Skin epidermis (tissue), 12 donors: ENCODE results near the gene BMI1.
"Not testable (repeated sequence)": the region's sequence is repeated elsewhere in the genome, so short reads cannot be mapped to it uniquely, and the experiment has no call there.

Source experiments
- H3K27ac ChIP-seq, 21 experiments: fragments of 200-600 bp; sonication (generic) in 11 of 21; one replicate each; pipeline ENCODE4 v1.5.0; 2020; ENCODE audit warnings: mild to moderate bottlenecking in 3 of 21, inconsistent platforms in 2 of 21, moderate library complexity in 2 of 21
- H3K4me3 ChIP-seq, 7 experiments: fragments of 200-600 bp; sonication (generic) in 2 of 7; one replicate each; pipeline ENCODE4 v1.5.0; 2020; ENCODE audit warnings: inconsistent platforms in 2 of 7, mild to moderate bottlenecking in 2 of 7, moderate library complexity in 1 of 7

BMI1 gene

DNA sequence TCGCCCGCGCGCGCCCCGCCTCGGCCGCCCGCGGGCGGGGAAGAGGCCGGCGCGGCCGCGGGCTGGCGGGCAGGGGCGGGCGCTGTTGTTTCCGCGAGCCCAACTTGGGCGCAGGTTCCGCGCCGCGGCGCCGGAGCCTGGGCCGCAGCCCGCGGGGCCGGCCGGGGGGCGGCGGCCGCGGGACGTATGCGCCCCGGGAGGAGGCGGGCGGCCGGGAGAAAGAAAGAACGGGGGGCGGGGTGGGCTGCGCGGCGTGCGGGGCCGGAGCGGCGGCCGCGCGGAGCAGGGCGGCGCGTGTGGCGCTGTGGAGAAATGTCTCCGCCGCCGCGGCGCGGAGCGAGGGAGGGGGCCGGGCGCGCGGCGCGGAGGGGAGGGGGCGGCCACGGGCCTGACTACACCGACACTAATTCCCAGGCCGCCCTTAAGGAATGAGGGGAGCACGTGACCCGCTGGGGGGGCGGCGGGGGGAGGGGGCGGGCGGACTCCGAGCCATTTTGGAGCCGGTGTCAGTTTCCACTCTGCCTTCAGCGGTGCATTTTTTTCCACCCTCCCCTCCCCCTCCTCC is at the start of gene BMI1:
TSS of gene BMI1 (plus strand) at position 509 of the 565 bp plus-strand sequence. CDS start 5,351 bp downstream, outside the sequence.
- peak within 1 kb of the TSS; percentile 76 to 95 (median 89) for H3K4me3 ChIP-seq
- peak within 1 kb of the TSS; percentile 74 to 98 (median 92) for H3K27ac ChIP-seq

DNA sequence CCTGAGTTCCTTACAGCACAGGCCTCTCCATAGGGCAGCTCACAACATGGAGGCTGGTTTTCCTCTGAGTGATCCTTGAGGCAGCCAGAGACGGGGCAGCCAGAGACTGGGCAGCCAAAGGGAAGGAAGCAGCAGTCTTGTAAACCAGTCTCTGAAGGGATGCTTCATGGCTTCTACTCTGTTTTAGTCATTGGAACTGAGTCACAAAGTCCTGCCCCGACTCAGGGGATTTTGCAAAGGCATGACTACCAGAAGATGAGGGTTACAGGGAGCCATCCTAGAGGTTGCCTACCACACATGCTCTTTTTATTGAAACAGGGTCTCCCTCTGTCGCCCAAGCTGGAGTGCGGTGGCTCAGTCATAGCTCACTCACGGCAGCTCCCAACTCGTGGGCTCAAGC is 49.1 kb upstream of the BMI1 start:
- no peak overlapping the region for H3K4me3 ChIP-seq
- H3K27ac ChIP-seq: no peak overlapping the region

DNA sequence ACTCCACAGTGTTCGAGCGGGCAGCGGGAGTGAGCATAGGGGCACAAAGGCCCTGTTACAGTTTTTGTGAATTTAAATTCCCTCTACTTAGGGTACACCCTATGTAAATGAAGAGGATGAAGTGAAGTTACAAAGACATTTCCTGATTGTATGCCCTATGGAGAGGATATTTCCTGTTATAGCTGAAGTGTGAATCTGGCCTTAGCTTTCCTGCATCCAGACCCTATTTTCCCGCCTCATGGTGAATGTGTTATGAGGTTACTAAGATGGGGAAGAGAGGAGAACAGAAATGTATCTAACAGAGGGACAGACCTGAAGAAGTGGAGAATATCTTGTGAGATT is 42.5 kb upstream of the BMI1 start:
- Histone ChIP-seq H3K4me3 (no peak overlapping the region), H3K27ac (no peak overlapping the region)

DNA sequence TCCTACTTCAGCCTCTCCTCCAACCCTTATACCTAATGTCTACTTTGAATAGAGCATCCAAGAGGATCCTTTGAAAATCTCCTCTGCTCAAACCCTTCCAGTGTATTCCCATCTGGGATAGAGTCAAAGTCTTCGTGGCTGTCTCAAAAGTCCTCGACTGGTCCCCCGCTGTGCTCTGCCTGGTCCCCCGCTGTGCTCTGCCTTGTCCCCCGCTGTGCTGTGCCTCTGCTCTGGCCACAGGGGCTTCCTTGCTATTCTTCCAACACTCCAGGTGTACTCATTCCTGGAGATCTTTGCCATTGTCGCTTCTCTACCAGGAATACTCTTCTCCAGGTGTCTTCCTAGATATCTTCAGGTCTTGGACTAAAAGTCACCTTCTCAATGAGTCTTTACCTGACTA is 40.8 kb upstream of the BMI1 start:
- Histone ChIP-seq H3K27ac (no peak overlapping the region), H3K4me3 (no peak overlapping the region)

DNA sequence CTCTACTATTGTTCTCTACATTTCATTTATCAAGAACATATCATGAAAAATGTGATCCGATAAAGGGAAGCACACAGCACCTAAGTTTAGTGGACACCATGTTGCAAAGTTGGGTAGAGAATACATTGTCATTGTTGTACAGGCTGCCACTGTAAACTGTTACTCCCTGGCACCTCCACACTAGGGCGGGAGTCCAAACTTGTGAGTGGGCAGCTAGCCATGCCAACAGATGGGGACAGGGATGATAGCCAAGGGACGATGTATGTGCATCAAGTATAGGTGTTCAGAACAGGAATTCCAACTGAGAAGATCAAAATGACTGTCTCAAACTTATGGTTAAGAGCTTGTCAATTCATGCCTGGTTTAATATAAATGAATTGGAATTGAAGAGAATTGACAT is 35.8 kb upstream of the BMI1 start:
- no peak overlapping the region for H3K4me3 ChIP-seq

DNA sequence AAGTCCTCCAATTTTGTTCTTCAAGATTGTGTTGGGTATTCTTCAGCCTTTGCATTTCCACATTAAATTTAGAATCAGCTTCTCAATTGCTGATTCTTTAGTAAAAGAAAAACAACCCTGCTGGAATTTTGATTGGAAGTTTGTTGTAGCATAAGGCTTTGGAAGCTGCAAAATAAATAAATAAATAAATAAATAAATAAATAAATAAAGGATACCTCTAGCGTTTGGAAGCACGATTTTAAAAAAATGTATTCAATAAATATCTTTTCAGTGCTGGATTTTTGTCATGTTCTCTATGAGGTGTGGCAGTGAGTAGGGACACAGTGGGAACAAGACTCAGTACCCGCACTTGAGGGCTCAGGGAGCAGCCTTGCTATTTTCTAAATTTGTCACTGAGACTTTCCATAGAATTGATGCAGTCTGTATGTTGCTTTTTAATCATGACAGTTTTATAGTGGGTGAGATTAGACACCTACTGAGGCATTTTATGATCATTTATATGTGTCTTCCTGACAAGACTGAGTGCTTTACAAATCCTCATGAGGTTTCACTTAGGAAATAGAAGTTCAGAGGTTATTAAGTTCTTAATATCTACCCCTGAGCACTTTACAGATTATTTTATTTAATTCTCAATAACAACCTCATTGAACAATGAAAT is 27.0 kb upstream of the BMI1 start:
- Histone ChIP-seq H3K4me3 (no peak overlapping the region), H3K27ac (no peak overlapping the region)

More for the DNA sequence above, 35.8 kb upstream of the BMI1 start:
- no peak overlapping the region for H3K27ac ChIP-seq

DNA sequence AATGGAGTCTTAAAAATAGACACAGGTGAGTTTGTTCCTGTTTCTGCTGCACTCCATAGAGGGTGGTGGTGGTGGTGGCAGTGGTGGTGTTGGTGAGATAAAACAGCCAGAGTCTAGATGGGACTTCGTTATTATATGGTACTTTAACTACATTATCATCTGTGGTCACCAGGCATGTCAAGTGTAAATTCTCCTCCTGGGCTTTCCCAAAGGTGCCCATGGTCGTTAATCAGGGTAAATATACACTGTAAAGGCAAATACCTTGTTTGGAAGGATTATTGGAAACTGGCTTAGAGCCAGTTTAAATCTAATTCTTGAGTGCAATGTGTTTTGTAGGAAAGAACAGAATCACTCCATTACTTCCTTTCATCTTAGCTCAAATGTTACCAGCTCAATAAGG is 26.2 kb upstream of the BMI1 start:
- Histone ChIP-seq H3K27ac (no peak overlapping the region), H3K4me3 (no peak overlapping the region)

DNA sequence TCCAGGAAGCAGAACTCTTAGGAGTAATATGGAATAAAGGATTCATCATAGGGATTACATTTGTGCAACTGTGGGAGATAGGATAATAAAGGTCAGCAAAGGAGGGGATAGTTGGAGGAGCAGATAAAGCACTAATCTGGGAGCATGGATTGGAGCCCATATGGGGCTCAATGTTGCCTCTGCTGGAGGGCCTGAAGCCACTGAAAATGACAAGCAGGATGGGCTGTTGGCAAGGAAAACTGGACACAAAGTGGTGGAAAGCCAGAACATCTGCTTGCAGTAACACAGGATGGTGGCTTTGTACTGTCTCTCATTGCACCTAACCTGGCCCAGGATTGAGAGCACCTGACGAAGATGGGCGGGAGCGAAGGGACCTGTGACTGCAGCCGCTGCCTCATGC is 19.7 kb upstream of the BMI1 start:
- Histone ChIP-seq H3K27ac (no peak overlapping the region), H3K4me3 (no peak overlapping the region)

DNA sequence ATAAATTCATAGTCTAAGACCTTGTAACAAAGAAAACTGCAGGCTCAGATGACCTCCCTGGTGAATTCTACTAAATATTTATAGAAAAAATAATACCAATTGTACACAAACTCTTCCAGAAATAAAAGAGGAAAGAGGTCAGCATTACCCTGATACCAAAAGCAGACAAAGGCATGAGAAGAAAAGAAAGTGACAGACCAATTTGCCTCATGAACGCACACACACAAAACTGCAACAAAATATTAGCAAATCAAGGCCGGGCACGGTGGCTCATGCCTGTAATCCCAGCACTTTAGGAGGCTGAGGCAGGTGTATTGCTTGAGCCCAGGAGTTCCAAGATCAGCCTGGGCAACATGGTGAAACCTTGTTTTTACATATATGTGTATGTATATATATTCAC is 17.4 kb upstream of the BMI1 start:
- Histone ChIP-seq H3K4me3 (no peak overlapping the region), H3K27ac (no peak overlapping the region)

DNA sequence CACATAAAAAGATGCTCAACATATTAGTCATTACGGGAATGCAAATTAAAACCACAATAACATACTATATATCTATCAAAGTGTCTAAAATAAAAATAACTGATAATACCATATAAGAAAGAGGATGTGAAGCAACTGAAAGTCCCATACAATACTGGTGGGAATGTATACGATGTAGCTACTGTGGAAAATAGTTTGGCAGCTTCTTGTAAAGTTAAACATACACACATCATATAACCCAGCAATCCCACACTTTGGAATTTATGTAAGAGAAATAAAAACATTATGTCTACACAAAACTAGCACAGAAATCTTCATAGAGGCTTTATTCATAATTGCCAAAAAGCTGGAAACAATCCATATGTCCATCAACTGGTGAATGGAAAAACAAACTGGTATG is 15.2 kb upstream of the BMI1 start:
- no peak overlapping the region for H3K27ac ChIP-seq
- H3K4me3 ChIP-seq: no peak overlapping the region

DNA sequence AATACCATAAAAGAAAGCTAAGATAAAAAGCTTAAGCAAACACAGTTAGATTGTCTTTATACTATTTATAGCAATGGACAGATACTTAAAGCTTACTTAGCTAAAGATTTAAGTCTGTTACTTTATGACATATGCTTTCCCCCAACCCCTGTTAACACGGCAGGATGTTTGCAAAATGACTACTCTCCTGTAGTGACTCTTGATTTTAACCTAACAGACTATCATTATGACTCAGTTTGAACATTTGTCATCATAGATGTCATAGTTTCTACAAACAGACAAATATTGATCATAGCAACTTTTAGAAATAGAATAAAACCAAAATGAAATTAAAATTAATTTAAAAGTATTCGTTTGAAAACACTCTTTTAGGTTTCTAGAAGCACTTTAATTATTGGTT is 12.5 kb upstream of the BMI1 start:
- H3K4me3 ChIP-seq: no peak overlapping the region
- no peak overlapping the region for H3K27ac ChIP-seq

DNA sequence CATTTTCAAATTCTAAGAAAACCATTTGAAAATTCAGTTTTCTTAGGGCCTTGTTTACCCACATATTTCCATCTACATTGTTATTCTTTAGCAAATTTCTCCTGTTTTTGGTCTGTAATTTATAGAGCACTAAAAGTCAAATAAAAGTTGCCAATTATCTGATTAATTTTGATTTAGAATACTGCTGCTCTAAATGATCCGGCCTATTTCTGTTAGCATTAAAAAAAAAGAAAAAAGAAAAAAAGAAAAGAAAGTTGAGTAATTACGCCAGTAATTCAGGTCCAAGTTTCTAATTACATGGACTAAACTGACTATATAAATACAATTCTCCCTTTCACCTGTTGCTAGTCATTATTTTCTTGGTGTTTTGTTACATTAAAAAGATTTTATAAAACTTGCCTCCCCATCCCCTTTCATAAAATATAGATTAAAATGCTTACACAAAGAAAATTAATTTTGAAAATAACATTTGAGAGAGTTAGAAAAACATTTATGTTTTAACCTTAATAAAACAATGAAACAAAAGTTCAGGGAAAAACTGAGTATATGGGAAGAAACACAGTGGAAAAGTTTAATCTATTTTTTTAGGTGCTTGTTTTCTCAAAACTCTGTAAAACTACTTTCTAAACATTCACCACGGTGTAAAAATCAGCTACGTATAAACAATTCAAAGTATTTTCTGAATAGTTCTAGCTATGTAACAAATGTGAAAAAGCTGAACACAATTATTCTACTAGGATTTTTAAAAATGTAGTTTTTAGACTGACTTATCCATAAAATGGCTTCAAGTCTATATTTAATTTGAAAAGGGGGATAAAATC is 11.5 kb upstream of the BMI1 start:
- Histone ChIP-seq H3K4me3 (no peak overlapping the region), H3K27ac (no peak overlapping the region)

DNA sequence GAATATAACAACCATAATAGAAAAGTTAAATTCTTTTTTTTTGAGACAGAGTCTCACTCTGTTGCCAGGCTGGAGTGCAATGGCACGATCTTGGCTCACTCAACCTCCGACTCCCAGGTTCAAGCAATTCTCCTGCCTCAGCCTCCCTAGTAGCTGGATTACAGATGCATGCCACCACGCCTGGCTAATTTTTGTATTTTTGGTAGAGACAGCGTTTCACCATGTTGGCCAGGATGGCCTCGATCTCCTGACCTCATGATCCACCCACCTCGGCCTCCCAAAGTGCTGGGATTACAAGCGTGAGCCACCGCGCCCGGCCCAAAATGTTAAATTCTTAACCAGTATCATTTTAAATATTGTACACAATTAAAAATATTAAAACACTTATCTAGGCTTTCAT is 10.9 kb upstream of the BMI1 start:
- not testable (repeated sequence) for H3K4me3 ChIP-seq, H3K27ac ChIP-seq

DNA sequence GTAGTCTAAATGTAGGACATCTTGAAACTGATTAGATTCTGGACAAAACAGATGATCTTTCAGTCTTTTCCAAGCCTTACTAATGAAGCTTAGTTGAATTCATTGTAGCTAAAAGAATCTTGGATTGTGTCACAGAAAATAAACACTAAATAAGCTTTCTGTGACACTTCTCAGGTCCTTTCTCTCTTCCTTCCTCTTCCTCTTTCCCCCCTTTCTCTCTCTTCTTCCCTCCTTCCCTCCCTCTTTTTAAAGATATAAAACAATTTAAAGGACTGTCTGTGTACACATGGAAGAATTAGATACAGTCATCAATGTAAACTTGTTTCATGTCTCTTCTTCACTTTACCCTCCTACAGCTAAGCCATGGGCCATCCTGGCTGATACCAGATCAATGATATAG is 10.0 kb upstream of the BMI1 start:
- H3K27ac ChIP-seq: no peak overlapping the region
- no peak overlapping the region for H3K4me3 ChIP-seq

DNA sequence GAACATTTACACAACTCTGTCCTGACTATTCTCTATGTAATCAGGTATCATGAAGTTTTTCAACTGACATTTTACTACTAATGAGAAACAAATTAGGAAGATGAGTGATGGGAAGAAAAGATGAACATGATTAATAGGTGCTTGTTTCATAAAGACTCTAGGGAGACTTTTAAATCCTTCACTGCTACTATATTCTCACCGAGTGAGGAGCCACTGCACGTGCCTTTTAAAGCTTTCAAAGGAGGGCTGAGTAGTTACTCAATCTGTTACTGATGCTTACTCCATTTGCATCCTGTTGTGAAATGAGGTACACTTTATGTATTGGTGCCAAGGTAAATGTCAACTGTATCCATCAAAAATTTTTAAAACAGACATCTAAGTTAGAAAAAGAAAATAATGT is 6.0 kb upstream of the BMI1 start:
- Histone ChIP-seq H3K27ac (no peak overlapping the region), H3K4me3 (no peak overlapping the region)

DNA sequence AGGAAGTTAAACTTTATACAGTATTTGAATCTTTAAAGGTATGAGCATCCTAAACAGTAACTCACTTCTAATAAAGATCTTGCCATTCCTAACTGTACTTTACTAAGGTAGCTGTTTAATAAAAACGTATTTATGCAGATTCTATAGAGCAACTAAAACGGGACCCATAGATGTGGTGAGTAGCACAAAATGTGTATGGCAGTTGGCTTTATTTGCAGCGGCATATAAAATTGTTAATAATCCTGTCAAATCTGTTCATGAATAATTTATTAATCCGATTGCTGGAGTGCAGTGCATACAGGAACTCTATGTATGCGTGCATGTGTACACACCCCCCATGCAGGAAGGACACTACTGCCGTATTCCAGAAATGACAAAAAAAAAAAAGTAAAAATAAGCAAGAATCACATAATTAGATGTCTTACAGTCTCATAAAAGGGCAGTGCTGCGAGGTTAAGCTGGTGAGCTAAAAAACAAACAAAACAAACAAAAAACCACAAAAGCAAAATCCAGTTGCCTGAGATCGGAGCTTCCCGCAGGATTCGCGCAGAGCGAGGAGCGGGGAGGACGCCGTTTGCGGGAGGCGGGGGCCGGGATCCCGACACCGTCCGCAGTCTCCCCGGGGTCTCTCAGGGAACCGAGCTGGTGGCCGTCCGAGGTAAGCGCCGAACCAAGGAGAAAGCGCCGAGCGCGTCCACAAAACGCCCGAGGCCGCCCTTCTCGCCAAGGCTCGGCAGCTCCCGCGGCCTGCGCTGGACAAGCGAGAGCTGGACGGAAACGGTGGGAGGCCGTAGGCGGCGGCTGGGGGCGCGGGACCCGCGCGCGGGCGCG is 5.2 kb upstream of the BMI1 start:
- H3K27ac ChIP-seq: peak overlapping the region; percentile 75 to 97 (median 93)
- H3K4me3 ChIP-seq: peak overlapping the region; percentile 47 to 92 (median 68)

DNA sequence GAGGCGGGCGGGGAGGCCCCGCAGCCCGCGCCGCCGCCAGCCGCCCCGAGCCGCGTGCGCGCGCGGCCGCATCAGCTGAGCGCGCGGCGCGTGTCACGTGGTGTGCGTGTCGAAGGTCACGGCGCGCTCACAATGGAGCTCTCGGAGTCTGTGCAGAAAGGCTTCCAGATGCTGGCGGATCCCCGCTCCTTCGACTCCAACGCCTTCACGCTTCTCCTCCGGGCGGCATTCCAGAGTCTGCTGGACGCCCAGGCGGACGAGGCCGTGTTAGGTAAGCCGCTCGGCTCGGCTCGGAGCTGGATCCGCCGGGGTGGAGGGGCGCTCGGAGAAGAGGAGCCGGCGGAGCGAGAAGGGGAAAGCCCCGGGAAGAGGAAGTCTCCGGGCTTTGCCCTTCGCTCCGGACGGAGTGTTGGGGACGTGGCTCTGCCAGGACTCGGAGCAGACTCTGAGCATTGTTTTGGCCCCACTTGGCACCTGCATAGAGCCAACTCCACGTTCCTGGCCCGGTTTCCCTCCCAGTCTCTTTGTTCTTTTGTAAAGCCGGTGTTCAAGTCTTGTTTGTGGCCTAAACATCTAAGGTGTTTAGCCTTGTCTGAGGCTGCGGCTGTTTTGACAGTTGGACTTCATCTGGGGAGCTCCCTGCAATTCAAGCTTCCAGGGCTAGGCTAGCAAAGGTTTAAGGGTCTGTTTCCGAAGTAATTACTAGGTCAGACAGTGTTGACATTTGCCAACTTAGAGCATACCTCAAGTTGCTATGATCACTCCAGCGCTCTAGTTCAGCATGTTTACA is 4.4 kb upstream of the BMI1 start, which contains the start of gene COMMD3:
TSS of gene COMMD3 (plus strand) at position 103 of the 790 bp plus-strand sequence. CDS start at position 133, 30 bp downstream.
- H3K4me3 ChIP-seq: peak within 1 kb of the TSS; percentile 47 to 92 (median 68)
- H3K27ac ChIP-seq: peak within 1 kb of the TSS; percentile 75 to 97 (median 93)

DNA sequence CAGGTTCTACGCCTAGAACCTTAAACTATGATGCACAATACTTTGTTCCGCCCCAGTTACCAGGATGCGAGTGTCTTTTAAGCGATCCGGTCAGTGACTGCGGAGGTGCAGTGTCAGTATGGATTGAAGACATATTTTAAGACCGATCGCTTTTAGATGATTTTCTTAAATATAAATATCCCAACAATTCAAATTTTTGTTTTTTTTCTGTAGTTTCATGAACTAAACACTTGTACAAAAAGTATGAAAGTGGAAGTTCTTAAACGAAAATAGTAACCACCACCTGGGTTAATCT is 3.9 kb upstream of the BMI1 start:
- peak overlapping the region; percentile 47 to 92 (median 68) for H3K4me3 ChIP-seq
- H3K27ac ChIP-seq: peak overlapping the region in 20 of 21 experiments; percentile 75 to 97 (median 94)

DNA sequence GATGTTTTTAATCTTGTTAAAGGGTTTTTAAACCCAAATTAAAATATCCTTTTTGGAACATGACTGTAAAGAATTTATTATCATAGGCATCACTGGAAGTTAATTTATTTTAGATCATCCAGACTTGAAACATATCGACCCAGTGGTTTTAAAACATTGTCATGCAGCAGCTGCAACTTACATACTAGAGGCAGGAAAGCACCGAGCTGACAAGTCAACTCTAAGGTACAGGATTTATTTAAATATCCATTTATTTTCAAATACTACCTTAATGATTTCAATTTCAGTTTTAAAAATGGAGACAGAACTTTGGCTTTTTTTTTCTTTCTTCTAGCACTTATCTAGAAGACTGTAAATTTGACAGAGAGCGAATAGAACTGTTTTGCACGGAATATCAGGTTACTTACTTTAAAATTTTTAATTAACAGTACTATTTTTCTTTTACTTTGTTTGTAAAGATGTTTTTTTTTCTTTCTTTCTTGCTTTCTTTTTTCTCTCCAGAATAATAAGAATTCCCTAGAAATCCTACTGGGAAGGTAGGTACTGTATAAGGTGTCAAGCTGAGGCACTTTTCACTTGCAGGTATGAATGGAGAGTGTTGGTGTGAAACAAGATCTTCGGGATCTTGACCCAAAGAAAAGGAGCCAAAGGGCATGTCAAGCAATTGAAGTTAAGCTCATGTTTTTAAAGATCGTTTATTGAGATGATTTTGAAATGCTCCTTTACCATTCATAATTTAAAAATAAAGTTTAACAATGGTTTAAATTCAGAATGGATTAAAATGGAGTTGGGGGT is 2.9 kb upstream of the BMI1 start:
- Histone ChIP-seq H3K27ac (peak overlapping the region in 1 of 21 experiments; percentile 93), H3K4me3 (no peak overlapping the region)
